Erythroblast (primary cell): ENCODE data around the gene TFB1M.

Experiments
- GATA1 ChIP-seq: IDR thresholded peaks from 2 replicates; pipeline ENCODE4 v1.6.1; 2011; ENCODE audit warnings: low read depth, mild to moderate bottlenecking, control low read depth, low read length, moderate library complexity
- POLR2A ChIP-seq: IDR thresholded peaks from 2 replicates; pipeline ENCODE4 v1.6.1; 2011; ENCODE audit warnings: mild to moderate bottlenecking, low read length

DNA sequence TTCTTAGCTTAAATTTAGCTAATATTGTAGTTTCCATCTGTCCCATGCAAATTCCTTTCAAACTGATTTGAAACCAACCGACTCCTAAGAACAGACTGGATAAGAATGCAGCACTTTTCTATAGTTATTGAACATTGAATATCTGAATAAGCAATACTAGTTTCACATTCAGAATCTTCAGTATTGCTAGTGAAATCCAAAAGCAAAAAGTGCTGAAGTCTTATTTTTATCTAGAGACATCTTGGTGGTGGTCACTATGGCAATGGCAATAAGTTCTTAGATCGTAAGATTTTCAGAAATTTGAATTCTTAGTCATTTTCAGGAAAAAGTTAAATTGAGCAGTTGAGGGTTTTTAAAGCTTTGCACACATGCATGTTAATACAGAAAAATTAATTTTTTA, 2.7 kb downstream of the TFB1M start:
- TF ChIP-seq POLR2A (no peak), GATA1 (no peak)
